Measurements from ENCODE around the gene NAALADL2.

The NAALADL2 gene

GRCh38 chr3:175857666-175858270 is 998.6 kb downstream of the NAALADL2 start:
- DNase-seq (ENCODE audit: low spot score), result no peak
